Dermis blood vessel endothelial cell (primary cell): ENCODE results near the gene UST. TPM values are rescaled to one million over a fixed set of nuclear protein-coding genes. Genes with fewer than 3 reads are reported as not detected.
"Not testable (repeated sequence)": the region's sequence is repeated elsewhere in the genome, so short reads cannot be mapped to it uniquely, and the experiment has no call there.

ENCODE experiments used
- DNase-seq: peaks from one replicate; pipeline ENCODE4 v3.0.0; 2010
- total RNA-seq: library from RNA; depleted of rRNA; stranded (reverse); fragments of >200 nt; gene quantifications from 2 replicates; pipeline ENCODE4 v1.2.3, GENCODE V29; 2014

Gene UST
- total RNA-seq, 1 donor from 2014 or later: 0.34 TPM

GRCh38 chr6:148839044-148839443 lies 92.2 kb downstream of the UST start:
- DNase-seq: no peak

GRCh38 chr6:148840256-148840655 lies 93.4 kb downstream of the UST start:
- no peak for DNase-seq

- DNase-seq: no peak
These were observed 95.6 kb downstream of the UST start for GRCh38 chr6:148842296-148843019.

GRCh38 chr6:148845464-148845863 lies 98.6 kb downstream of the UST start:
- DNase-seq: no peak

GRCh38 chr6:148846778-148847761 lies 100.2 kb downstream of the UST start:
- no peak for DNase-seq

GRCh38 chr6:148848915-148849314 lies 102.1 kb downstream of the UST start:
- DNase-seq: no peak

GRCh38 chr6:148849449-148849848 lies 102.6 kb downstream of the UST start:
- not testable (repeated sequence) for DNase-seq

- DNase-seq: no peak
These were observed 104.1 kb downstream of the UST start for GRCh38 chr6:148850964-148851363.

- DNase-seq: no peak
These were observed 105.1 kb downstream of the UST start for GRCh38 chr6:148851683-148852556.

- DNase-seq: no peak
These were observed 105.9 kb downstream of the UST start for GRCh38 chr6:148852688-148853087.

GRCh38 chr6:148853113-148853512 lies 106.3 kb downstream of the UST start:
- not testable (repeated sequence) for DNase-seq

- no peak for DNase-seq
These were observed 107.3 kb downstream of the UST start for GRCh38 chr6:148854096-148854495.

GRCh38 chr6:148854992-148855391 lies 108.2 kb downstream of the UST start:
- DNase-seq: no peak

- no peak for DNase-seq
These were observed 108.9 kb downstream of the UST start for GRCh38 chr6:148855744-148856143.

GRCh38 chr6:148857798-148858390 lies 111.1 kb downstream of the UST start:
- DNase-seq: no peak

GRCh38 chr6:148864132-148864531 lies 117.3 kb downstream of the UST start:
- not testable (repeated sequence) for DNase-seq

GRCh38 chr6:148864941-148865340 lies 118.1 kb downstream of the UST start:
- no peak for DNase-seq

GRCh38 chr6:148866657-148867268 lies 119.9 kb downstream of the UST start:
- no peak for DNase-seq

GRCh38 chr6:148867862-148868261 lies 121.0 kb downstream of the UST start:
- DNase-seq: no peak

- no peak for DNase-seq
These were observed 121.5 kb downstream of the UST start for GRCh38 chr6:148868314-148868713.

- DNase-seq: no peak
These were observed 122.1 kb downstream of the UST start for GRCh38 chr6:148868901-148869300.

GRCh38 chr6:148869585-148869984 lies 122.8 kb downstream of the UST start:
- no peak for DNase-seq
